Measurements from ENCODE around the gene KCNJ18.
"Not testable (repeated sequence)": the region's sequence is repeated elsewhere in the genome, so short reads cannot be mapped to it uniquely, and the experiment has no call there.

DNA sequence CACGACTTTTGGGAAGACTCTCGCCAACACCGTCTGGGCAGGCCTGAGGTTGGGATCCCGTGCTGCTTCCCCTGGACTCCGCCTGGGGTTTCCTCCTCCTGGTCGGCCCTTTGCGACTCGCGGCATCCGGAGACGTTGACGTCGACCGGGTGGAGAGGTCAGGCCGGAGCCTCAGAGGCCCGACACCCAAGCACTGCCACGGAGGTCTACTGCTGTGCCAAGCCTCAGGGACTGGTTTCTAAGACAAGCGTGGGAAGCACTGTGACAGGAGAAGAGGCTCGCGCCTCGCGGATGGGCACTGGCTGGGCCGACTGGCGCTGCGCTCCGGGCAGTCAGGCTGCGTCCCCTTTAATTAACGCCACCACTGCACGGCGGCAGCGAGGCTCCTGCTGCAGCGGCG lies 7.9 kb upstream of the KCNJ18 start:
- not testable (repeated sequence) for TF ChIP-seq ZNF549 (tag by site-specific recombination; IDR thresholded peaks at IDR 0.05); YY1 (tag by site-specific recombination; IDR thresholded peaks at IDR 0.05); ZNF626 (tag by site-specific recombination; IDR thresholded peaks at IDR 0.05); MZF1 (tag by site-specific recombination; IDR thresholded peaks at IDR 0.05; ENCODE audit: borderline replicate concordance); TRIM28 (IDR thresholded peaks at IDR 0.05; ENCODE audit: borderline replicate concordance, low read length); ZNF354C (tag by site-specific recombination; IDR thresholded peaks at IDR 0.05; ENCODE audit: borderline replicate concordance, low read depth); ZNF114 (tag by site-specific recombination; IDR thresholded peaks at IDR 0.05); ZNF629 (tag by site-specific recombination; IDR thresholded peaks at IDR 0.05)
- TF ChIP-seq, protein P1, sequence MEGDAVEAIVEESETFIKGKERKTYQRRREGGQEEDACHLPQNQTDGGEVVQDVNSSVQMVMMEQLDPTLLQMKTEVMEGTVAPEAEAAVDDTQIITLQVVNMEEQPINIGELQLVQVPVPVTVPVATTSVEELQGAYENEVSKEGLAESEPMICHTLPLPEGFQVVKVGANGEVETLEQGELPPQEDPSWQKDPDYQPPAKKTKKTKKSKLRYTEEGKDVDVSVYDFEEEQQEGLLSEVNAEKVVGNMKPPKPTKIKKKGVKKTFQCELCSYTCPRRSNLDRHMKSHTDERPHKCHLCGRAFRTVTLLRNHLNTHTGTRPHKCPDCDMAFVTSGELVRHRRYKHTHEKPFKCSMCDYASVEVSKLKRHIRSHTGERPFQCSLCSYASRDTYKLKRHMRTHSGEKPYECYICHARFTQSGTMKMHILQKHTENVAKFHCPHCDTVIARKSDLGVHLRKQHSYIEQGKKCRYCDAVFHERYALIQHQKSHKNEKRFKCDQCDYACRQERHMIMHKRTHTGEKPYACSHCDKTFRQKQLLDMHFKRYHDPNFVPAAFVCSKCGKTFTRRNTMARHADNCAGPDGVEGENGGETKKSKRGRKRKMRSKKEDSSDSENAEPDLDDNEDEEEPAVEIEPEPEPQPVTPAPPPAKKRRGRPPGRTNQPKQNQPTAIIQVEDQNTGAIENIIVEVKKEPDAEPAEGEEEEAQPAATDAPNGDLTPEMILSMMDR (tag by site-specific recombination; IDR thresholded peaks at IDR 0.05), result not testable (repeated sequence)
- TF ChIP-seq, protein P2, sequence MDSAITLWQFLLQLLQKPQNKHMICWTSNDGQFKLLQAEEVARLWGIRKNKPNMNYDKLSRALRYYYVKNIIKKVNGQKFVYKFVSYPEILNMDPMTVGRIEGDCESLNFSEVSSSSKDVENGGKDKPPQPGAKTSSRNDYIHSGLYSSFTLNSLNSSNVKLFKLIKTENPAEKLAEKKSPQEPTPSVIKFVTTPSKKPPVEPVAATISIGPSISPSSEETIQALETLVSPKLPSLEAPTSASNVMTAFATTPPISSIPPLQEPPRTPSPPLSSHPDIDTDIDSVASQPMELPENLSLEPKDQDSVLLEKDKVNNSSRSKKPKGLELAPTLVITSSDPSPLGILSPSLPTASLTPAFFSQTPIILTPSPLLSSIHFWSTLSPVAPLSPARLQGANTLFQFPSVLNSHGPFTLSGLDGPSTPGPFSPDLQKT (IDR thresholded peaks at IDR 0.05; ENCODE audit: borderline replicate concordance, low read depth, low read length), result not testable (repeated sequence)

Measured in HEK293 (cell line).